ENCODE data around the gene PLCG1. TPM values are rescaled to one million over a fixed set of nuclear protein-coding genes. Genes with fewer than 3 reads are reported as not detected.

PLCG1 gene
- total and polyA plus RNA-seq, 2 donors (not counting 3 experiments of a cell fraction or from before 2014, with no cell fraction given) = 164 to 224 TPM

DNA sequence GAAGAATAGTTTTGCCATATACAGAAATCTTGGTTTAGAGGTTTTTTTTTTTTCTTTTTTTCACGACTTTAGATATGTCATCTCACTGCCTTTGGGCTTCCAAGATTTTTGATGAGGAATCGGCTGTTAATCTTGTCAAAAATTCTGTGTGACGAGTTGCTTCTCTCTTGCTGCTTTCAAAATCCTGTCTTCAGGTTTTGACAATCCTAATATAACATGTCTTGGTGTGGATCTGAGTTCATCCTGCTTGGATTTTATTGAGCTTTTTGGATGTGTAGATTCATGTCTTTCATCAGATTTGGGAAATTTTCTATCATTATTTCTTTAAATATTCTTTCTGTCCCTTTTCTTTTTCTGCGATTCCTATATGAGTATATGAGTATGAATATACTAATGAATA is 61.1 kb downstream of the PLCG1 start:
- H3K4me1 ChIP-seq (ENCODE audit: control insufficient read depth, extremely low read depth, insufficient read depth, low read length) = peaks cover 18% of the 10 kb centered on the region
- dilution Hi-C loops (cut with MboI; ENCODE audit: extremely low pct_ligation_motif_present, low sequenced_read_pairs) (no loop called here), intact Hi-C loops (cut with micrococcal nuclease) (no loop called here)
- H3K27me3 ChIP-seq (ENCODE audit: control insufficient read depth in 2 of 2, insufficient read depth in 2 of 2, low read length in 2 of 2) = no peaks in the 10 kb centered on the region
- ChIA-PET CTCF (interaction anchor here (2.7 kb wide), 1 partner anchor 26 kb away, joined by 11 read pairs; no protein-coding TSS in a partner anchor), POLR2A (interaction anchor here (0.6 kb wide), 1 partner anchor 233 kb away, joined by 3 read pairs; no protein-coding TSS in a partner anchor)
- no peak overlapping the region for H3K4me2 ChIP-seq (ENCODE audit: insufficient read depth, low read length)
- H3K36me3 ChIP-seq (ENCODE audit: control insufficient read depth in 2 of 2, extremely low read depth in 1 of 2, insufficient read depth in 2 of 2, low read length in 2 of 2) = no peaks in the 10 kb centered on the region
- no peaks in the 10 kb centered on the region for H3K9me1 ChIP-seq (replicated peaks; ENCODE audit: control insufficient read depth, extremely low read depth, insufficient read depth, low read length)
- no peaks in the 10 kb centered on the region for H3K9me3 ChIP-seq (replicated peaks; ENCODE audit: control insufficient read depth, insufficient read depth, low read length)
- H2AFZ ChIP-seq (ENCODE audit: low read depth, low read length) = no peak overlapping the region
- H3K9ac ChIP-seq (replicated peaks; ENCODE audit: extremely low read depth, insufficient read depth, low read length) = no peak overlapping the region
- no peak for FAIRE-seq
- H3K79me2 ChIP-seq (ENCODE audit: control insufficient read depth, insufficient read depth, low read length) = no peaks in the 10 kb centered on the region
- no peak overlapping the region for H3K4me3 ChIP-seq (replicated peaks in 1 of 3; ENCODE audit: insufficient read depth in 1 of 3, low read depth in 1 of 3, low read length in 3 of 3)
- BruUV-seq (replicated peaks) = no TSS peak
- no peak for DNase-seq (ENCODE audit: low read depth, low spot score)
- no peak overlapping the region for H3K27ac ChIP-seq (ENCODE audit: insufficient read depth, low read depth, low read length)
- H4K20me1 ChIP-seq (replicated peaks; ENCODE audit: control insufficient read depth, extremely low read depth, insufficient read depth, low read length) = no peaks in the 10 kb centered on the region
- TF ChIP-seq, protein P1, sequence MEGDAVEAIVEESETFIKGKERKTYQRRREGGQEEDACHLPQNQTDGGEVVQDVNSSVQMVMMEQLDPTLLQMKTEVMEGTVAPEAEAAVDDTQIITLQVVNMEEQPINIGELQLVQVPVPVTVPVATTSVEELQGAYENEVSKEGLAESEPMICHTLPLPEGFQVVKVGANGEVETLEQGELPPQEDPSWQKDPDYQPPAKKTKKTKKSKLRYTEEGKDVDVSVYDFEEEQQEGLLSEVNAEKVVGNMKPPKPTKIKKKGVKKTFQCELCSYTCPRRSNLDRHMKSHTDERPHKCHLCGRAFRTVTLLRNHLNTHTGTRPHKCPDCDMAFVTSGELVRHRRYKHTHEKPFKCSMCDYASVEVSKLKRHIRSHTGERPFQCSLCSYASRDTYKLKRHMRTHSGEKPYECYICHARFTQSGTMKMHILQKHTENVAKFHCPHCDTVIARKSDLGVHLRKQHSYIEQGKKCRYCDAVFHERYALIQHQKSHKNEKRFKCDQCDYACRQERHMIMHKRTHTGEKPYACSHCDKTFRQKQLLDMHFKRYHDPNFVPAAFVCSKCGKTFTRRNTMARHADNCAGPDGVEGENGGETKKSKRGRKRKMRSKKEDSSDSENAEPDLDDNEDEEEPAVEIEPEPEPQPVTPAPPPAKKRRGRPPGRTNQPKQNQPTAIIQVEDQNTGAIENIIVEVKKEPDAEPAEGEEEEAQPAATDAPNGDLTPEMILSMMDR (IDR thresholded peaks at IDR 0.05; ENCODE audit: extremely low read depth in 1 of 2, insufficient read depth in 1 of 2, low read depth in 1 of 2, low read length in 2 of 2) = no peak
- TF ChIP-seq POLR2A (IDR thresholded peaks at IDR 0.05; ENCODE audit: low read depth, low read length) = no peak
- TF ChIP-seq POLR2AphosphoS5 (IDR thresholded peaks at IDR 0.05; ENCODE audit: insufficient read depth, low read depth, low read length) = no peak
- TF ChIP-seq EZH2 (IDR thresholded peaks at IDR 0.05; ENCODE audit: borderline replicate concordance, low read depth, low read length, severe bottlenecking) = no peak
- no peak for TF ChIP-seq MYC (IDR thresholded peaks at IDR 0.05; ENCODE audit: low read depth, low read length)
- TF ChIP-seq GATA2 (IDR thresholded peaks at IDR 0.05; ENCODE audit: insufficient read depth, insufficient read length, low read depth, low read length) = no peak
- TF ChIP-seq, protein P2, sequence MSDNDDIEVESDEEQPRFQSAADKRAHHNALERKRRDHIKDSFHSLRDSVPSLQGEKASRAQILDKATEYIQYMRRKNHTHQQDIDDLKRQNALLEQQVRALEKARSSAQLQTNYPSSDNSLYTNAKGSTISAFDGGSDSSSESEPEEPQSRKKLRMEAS (IDR thresholded peaks at IDR 0.05; ENCODE audit: insufficient read depth, insufficient read length) = no peak
- no peak for TF ChIP-seq FOS (IDR thresholded peaks at IDR 0.05; ENCODE audit: borderline replicate concordance, insufficient read depth, low read length)
- TF ChIP-seq JUN (IDR thresholded peaks at IDR 0.05; ENCODE audit: borderline replicate concordance, insufficient read depth, insufficient read length, low read depth) = no peak

Measured in endothelial cell of umbilical vein (primary cell).